Transverse colon (tissue), 4 donors: ENCODE results near the gene TNPO1.

Source experiments
- POLR2AphosphoS5 ChIP-seq, 3 donors: sonication (generic); formaldehyde crosslinking; IDR thresholded peaks; one replicate each; pipeline ENCODE4 v1.6.1; 2016; ENCODE audit warnings: antibody characterized with exemption in 3 of 3
- TF ChIP-seq, protein P1 (sequence below), 5 experiments: fragments of 200-600 bp in 3 of 5; fragments of 450-650 bp in 2 of 5; sonication (generic) in 3 of 5; IDR thresholded peaks; 1 replicate in 2 of 5; 2 replicates in 3 of 5; pipeline ENCODE4 v1.5.1; 2016 to 2017; ENCODE audit warnings: antibody characterized with exemption in 5 of 5, inconsistent platforms in 3 of 5, mild to moderate bottlenecking in 2 of 5, moderate library complexity in 1 of 5

DNA sequence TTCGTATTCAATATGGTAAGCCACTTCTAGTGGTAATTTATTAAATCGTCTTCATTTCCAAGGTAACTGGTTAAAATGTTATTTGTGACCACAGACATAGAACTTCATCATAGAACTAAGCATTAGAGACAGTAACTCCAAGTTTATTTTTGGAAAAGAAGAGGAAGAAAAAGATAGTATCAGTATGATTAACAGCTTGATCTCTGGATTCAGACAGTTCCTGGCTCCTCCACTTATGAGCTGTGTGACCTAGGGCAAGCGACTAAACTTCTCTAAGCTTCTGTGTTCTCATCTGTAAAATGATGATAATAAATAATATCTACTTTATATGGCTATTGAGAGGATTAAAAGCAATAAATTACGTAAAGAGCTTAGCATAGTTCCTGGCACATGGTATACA lies 29.8 kb upstream of the TNPO1 start:
- TF ChIP-seq POLR2AphosphoS5 (IDR thresholded peaks at IDR 0.05), result no peak
- TF ChIP-seq, protein P1, sequence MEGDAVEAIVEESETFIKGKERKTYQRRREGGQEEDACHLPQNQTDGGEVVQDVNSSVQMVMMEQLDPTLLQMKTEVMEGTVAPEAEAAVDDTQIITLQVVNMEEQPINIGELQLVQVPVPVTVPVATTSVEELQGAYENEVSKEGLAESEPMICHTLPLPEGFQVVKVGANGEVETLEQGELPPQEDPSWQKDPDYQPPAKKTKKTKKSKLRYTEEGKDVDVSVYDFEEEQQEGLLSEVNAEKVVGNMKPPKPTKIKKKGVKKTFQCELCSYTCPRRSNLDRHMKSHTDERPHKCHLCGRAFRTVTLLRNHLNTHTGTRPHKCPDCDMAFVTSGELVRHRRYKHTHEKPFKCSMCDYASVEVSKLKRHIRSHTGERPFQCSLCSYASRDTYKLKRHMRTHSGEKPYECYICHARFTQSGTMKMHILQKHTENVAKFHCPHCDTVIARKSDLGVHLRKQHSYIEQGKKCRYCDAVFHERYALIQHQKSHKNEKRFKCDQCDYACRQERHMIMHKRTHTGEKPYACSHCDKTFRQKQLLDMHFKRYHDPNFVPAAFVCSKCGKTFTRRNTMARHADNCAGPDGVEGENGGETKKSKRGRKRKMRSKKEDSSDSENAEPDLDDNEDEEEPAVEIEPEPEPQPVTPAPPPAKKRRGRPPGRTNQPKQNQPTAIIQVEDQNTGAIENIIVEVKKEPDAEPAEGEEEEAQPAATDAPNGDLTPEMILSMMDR (IDR thresholded peaks at IDR 0.05), result no peak
